Esophagus squamous epithelium (tissue), 5 donors: ENCODE data around the gene NETO1. TPM values are rescaled to one million over a fixed set of nuclear protein-coding genes. Genes with fewer than 3 reads are reported as not detected.

ENCODE experiments used
- DNase-seq: peaks from one replicate; lab custom pipeline; 2025; lab: John Stamatoyannopoulos, UW
- H3K27ac ChIP-seq, 4 donors: fragments of 200-600 bp; sonication (generic); one replicate each; pipeline ENCODE4 v1.5.1; 2016 to 2019; ENCODE audit warnings: mild to moderate bottlenecking in 1 of 4
- H3K27me3 ChIP-seq, 4 donors: fragments of 200-600 bp; sonication (generic); 1 replicate in 3 of 4; 2 replicates in 1 of 4; pipeline versions ENCODE4 v1.5.1 to v1.6.0; 2017 to 2021; ENCODE audit warnings: antibody characterized with exemption in 1 of 4
- H3K36me3 ChIP-seq, 3 donors: fragments of 200-600 bp; sonication (generic); one replicate each; pipeline ENCODE4 v1.5.1; 2016 to 2019
- H3K4me1 ChIP-seq, 3 donors: fragments of 200-600 bp; sonication (generic); one replicate each; pipeline ENCODE4 v1.5.1; 2017 to 2019
- H3K4me3 ChIP-seq, 4 donors: fragments of 200-600 bp; sonication (generic); 1 replicate in 3 of 4; 2 replicates in 1 of 4; pipeline ENCODE4 v1.5.1; 2016 to 2019; ENCODE audit warnings: mild to moderate bottlenecking in 2 of 4, moderate library complexity in 1 of 4
- H3K9me3 ChIP-seq, 3 donors: fragments of 200-600 bp; sonication (generic); one replicate each; pipeline ENCODE4 v1.5.1; 2016 to 2019
- POLR2A ChIP-seq, 4 donors: fragments of 450-650 bp; IDR thresholded peaks; one replicate each; pipeline ENCODE4 v1.6.1; 2017; ENCODE audit warnings: antibody characterized with exemption in 4 of 4, mild to moderate bottlenecking in 4 of 4, moderate library complexity in 3 of 4
- WGBS, 2 donors: methylation state at CpG; one replicate each; pipeline ENCODE4 v1.1.5; 2018; 5-methylcytosine and 5-hydroxymethylcytosine counted together
- intact Hi-C: fragments of 100-400 bp; cut with DNase I; formaldehyde crosslinking; loops from one replicate; pipeline ENCODE4 v1.15.0; 2022
- total RNA-seq, 4 donors: library from RNA; depleted of rRNA; stranded (reverse); fragments of >200 nt; gene quantifications; one replicate each; pipeline ENCODE4 v1.1.0, GENCODE V29; 2016
- TF ChIP-seq, protein P1 (sequence below), 6 experiments: fragments of 450-650 bp in 4 of 6; fragments of 200-600 bp in 2 of 6; sonication (generic) in 2 of 6; IDR thresholded peaks; one replicate each; pipeline ENCODE4 v1.5.1; 2016 to 2019; ENCODE audit warnings: antibody characterized with exemption in 6 of 6, mild to moderate bottlenecking in 4 of 6, moderate library complexity in 4 of 6
- donor health status: DM: yes; HTN: yes; CAD: no.

Gene NETO1
- total RNA-seq, 4 donors from 2014 or later: 0.76 TPM; not detected in 3

DNA sequence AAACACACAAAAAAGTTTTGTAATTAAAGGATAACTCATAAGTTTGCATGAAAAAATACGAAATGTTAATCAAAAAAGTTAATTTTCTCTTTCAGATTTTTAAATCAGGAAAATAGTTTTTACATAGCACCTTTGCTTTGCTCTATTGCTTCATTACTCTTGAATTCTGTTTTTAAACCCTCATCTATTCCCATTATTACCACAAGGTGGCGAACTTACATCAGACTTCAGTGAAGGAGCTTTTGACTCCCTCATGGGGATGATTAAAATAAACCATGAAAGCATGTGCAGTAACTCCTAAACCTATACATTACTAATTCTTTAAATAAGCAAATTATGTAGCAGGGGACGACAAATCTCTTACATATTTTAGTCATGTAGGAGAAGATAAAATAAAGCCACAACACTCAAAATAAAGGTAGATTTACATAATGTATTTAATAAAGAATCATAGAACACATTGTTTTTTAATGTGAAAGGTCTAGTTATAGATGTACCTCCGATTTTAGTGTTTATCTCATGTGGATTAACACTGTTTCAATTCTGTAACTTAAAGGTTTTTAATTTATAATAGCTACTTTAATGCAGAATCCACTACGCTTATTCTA lies 105.2 kb downstream of the NETO1 start:
- 16 to 17% methylated on average over 5 of the region's 5 CpGs for WGBS, 2 donors
- intact Hi-C loops: no loop called here
- DNase-seq: no peak
- H3K27ac ChIP-seq: no peak overlapping the region
- no peaks in the 10 kb centered on the region for H3K9me3 ChIP-seq
- no peaks in the 10 kb centered on the region for H3K36me3 ChIP-seq
- H3K4me3 ChIP-seq: no peak overlapping the region
- H3K4me1 ChIP-seq: no peaks in the 10 kb centered on the region
- TF ChIP-seq, protein P1, sequence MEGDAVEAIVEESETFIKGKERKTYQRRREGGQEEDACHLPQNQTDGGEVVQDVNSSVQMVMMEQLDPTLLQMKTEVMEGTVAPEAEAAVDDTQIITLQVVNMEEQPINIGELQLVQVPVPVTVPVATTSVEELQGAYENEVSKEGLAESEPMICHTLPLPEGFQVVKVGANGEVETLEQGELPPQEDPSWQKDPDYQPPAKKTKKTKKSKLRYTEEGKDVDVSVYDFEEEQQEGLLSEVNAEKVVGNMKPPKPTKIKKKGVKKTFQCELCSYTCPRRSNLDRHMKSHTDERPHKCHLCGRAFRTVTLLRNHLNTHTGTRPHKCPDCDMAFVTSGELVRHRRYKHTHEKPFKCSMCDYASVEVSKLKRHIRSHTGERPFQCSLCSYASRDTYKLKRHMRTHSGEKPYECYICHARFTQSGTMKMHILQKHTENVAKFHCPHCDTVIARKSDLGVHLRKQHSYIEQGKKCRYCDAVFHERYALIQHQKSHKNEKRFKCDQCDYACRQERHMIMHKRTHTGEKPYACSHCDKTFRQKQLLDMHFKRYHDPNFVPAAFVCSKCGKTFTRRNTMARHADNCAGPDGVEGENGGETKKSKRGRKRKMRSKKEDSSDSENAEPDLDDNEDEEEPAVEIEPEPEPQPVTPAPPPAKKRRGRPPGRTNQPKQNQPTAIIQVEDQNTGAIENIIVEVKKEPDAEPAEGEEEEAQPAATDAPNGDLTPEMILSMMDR (IDR thresholded peaks at IDR 0.05): peak; percentile 37 to 77 (median 63)
- TF ChIP-seq POLR2A (IDR thresholded peaks at IDR 0.05): no peak
- H3K27me3 ChIP-seq: no peaks in the 10 kb centered on the region

DNA sequence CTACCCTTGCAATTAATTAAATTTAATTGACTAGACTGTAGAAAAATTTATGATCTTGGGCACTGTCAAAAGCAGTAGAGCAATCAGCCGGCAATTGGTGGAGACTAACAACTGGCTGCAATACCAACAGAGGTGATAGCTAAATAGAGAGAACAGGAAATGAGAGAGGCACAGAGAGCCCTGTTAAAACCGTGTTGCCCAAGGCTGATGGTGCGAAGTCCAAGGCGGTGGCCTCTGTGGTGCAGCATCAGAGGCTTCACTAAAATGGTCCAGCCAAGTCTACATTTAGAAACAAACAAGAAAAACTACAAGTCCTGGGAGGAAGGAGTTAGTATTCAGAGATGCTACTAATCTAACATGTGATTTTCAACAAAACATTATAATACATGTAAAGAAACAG lies 115.6 kb downstream of the NETO1 start:
- Histone ChIP-seq H3K9me3 (no peaks in the 10 kb centered on the region), H3K27ac (no peak overlapping the region), H3K27me3 (no peaks in the 10 kb centered on the region), H3K4me1 (no peaks in the 10 kb centered on the region), H3K4me3 (no peak overlapping the region), H3K36me3 (no peaks in the 10 kb centered on the region)
- TF ChIP-seq, protein P1 (IDR thresholded peaks at IDR 0.05): no peak
- TF ChIP-seq POLR2A (IDR thresholded peaks at IDR 0.05): no peak
- intact Hi-C loops: no loop called here
- DNase-seq: no peak
- WGBS, 2 donors: 73 to 83% methylated on average over 4 of the region's 4 CpGs

DNA sequence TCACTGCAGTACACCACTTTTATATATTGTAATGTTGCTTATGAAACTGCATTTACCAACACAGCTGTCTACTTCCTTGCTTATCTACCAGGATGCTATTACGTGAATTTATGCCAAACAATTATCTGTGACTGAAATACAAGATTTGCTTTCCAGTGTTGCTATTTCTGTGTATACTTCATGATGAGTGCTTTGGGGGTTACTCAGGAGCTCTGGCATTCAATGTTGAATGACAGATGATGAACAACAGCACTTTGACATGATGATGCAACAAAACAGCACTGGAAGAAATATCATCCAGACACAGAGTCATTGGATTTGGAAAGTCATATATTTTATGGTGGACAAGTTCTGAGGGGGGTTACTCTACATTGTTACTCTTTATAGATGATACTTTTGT lies 125.8 kb downstream of the NETO1 start:
- TF ChIP-seq, protein P1 (IDR thresholded peaks at IDR 0.05): no peak
- TF ChIP-seq POLR2A (IDR thresholded peaks at IDR 0.05): no peak
- intact Hi-C loops: no loop called here
- no peak overlapping the region for H3K4me3 ChIP-seq
- H3K4me1 ChIP-seq: no peaks in the 10 kb centered on the region
- 63 to 68% methylated on average over 1 of the region's 1 CpG for WGBS, 2 donors
- H3K9me3 ChIP-seq: no peaks in the 10 kb centered on the region
- no peaks in the 10 kb centered on the region for H3K27me3 ChIP-seq
- no peak for DNase-seq
- H3K27ac ChIP-seq: no peak overlapping the region
- no peaks in the 10 kb centered on the region for H3K36me3 ChIP-seq

DNA sequence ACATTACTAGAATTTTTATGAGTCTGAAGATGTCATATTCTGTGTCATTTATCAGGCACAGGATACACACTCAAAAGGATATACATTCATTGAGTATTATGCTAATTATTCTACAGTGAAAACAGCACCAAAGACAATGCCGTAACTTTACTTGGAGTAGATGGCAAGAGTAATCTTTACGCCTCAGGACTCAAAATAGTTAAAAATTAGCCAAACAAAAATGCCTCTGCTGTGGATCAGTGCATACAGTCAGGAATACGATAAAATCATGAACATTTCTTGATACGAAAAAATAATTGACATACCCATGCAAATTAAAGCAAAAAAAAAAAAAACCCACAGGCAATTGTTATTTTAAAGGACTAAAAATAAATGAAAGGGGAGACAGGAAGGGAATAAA lies 129.7 kb downstream of the NETO1 start:
- no peak for DNase-seq
- TF ChIP-seq, protein P1 (IDR thresholded peaks at IDR 0.05): no peak
- no peak for TF ChIP-seq POLR2A (IDR thresholded peaks at IDR 0.05)
- intact Hi-C loops: no loop called here
- no peak overlapping the region for H3K27ac ChIP-seq
- no peaks in the 10 kb centered on the region for H3K4me1 ChIP-seq
- no peak overlapping the region for H3K4me3 ChIP-seq
- 68 to 83% methylated on average over 4 of the region's 4 CpGs for WGBS, 2 donors
- no peaks in the 10 kb centered on the region for H3K27me3 ChIP-seq
- no peaks in the 10 kb centered on the region for H3K9me3 ChIP-seq
- H3K36me3 ChIP-seq: no peaks in the 10 kb centered on the region

DNA sequence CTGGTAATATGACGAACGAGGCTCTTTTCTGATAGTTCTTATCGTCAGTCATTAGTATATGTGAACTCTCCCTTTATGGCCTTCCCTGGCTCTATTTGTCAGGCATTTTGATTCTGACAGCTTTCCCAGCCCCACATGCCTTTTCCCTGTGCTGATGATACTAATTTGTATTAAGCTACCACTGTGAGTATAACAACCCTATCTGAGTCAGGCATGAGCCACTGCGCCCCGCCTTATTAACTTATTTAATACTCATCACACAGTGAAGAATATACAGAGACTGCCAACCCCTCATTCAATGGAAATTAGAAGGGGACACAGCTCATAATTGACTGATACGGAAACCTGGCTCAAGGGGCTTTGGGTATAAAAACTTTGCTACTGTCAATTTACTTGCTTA lies 140.0 kb downstream of the NETO1 start:
- no peaks in the 10 kb centered on the region for H3K27me3 ChIP-seq
- no peak for DNase-seq
- no peaks in the 10 kb centered on the region for H3K36me3 ChIP-seq
- intact Hi-C loops: no loop called here
- WGBS, 2 donors: 76 to 79% methylated on average over 6 of the region's 6 CpGs
- no peak for TF ChIP-seq POLR2A (IDR thresholded peaks at IDR 0.05)
- TF ChIP-seq, protein P1 (IDR thresholded peaks at IDR 0.05): no peak
- H3K4me1 ChIP-seq: no peaks in the 10 kb centered on the region
- H3K4me3 ChIP-seq: no peak overlapping the region
- H3K27ac ChIP-seq: no peak overlapping the region
- H3K9me3 ChIP-seq: peaks cover 0 to 5% (median 5%) of the 10 kb centered on the region in 3 donors
